Breast epithelium (tissue), 3 donors: ENCODE results near the gene TP53I11.

Source experiments
- CTCF ChIP-seq, 3 donors: fragments of 450-650 bp; IDR thresholded peaks; one replicate each; pipeline ENCODE4 v1.5.1; 2016 to 2017; ENCODE audit warnings: antibody characterized with exemption in 3 of 3, mild to moderate bottlenecking in 3 of 3, moderate library complexity in 3 of 3
- POLR2A ChIP-seq: fragments of 450-650 bp; IDR thresholded peaks from one replicate; pipeline ENCODE4 v1.6.1; 2016; ENCODE audit warnings: antibody characterized with exemption, mild to moderate bottlenecking, moderate library complexity
- POLR2AphosphoS5 ChIP-seq, 3 donors: sonication (generic); formaldehyde crosslinking; IDR thresholded peaks; one replicate each; pipeline ENCODE4 v1.6.1; 2017; ENCODE audit warnings: antibody characterized with exemption in 3 of 3

GRCh38 chr11:44904261-44905020 is 46.2 kb downstream of the TP53I11 start:
- no peak for TF ChIP-seq POLR2AphosphoS5 (IDR thresholded peaks at IDR 0.05)
- no peak for TF ChIP-seq POLR2A
- TF ChIP-seq CTCF (IDR thresholded peaks at IDR 0.05), result no peak
